OCI-LY7 (cell line): ENCODE data around the gene GALNTL6. TPM values are rescaled to one million over a fixed set of nuclear protein-coding genes. Genes with fewer than 3 reads are reported as not detected.

Experiments used
- BruUV-seq: library from RNA; stranded (reverse); fragments of 400-500 nt; replicated peaks from 2 replicates; lab custom pipeline; 2021; lab: Mats Ljungman, UMichigan
- CTCF ChIA-PET: fragments of 300-600 bp; sonication (Branson Sonifier 250); formaldehyde crosslinking; loops from one replicate; lab custom pipeline; 2022; ENCODE audit warnings: antibody characterized with exemption; ENCODE audit not compliant: unreplicated experiment; lab: Charles Lee
- POLR2A ChIA-PET: fragments of 300-600 bp; sonication (Branson Sonifier 250); formaldehyde crosslinking; loops from one replicate; lab custom pipeline; 2022; ENCODE audit warnings: antibody characterized with exemption; lab: Charles Lee
- DNase-seq: peaks from one replicate; pipeline ENCODE4 v3.0.0-alpha.2; 2015; ENCODE audit warnings: low spot score
- H2AFZ ChIP-seq: fragments of 200-600 bp; sonication (generic), shearing (Covaris generic); 2 replicates; pipeline ENCODE4 v1.6.1; 2014; ENCODE audit warnings: mild to moderate bottlenecking, antibody characterized with exemption, low read length, moderate library complexity
- H3K27ac ChIP-seq: fragments of 200-600 bp; sonication (generic); 2 replicates; pipeline ENCODE4 v1.5.1; 2014; ENCODE audit warnings: mixed run types, low read depth, mild to moderate bottlenecking, moderate library complexity, low read length, inconsistent platforms; ENCODE audit not compliant: poor library complexity, severe bottlenecking
- H3K36me3 ChIP-seq: fragments of 200-600 bp; sonication (generic); 2 replicates; pipeline ENCODE4 v1.6.1; 2014; ENCODE audit warnings: mild to moderate bottlenecking, antibody characterized with exemption, low read length, moderate library complexity, mixed read lengths; ENCODE audit not compliant: insufficient read depth
- H3K4me1 ChIP-seq: fragments of 200-600 bp; sonication (generic); 2 replicates; pipeline ENCODE4 v1.5.1; 2014; ENCODE audit warnings: mild to moderate bottlenecking, low read length; ENCODE audit not compliant: insufficient read depth, poor library complexity, severe bottlenecking
- H3K4me2 ChIP-seq: fragments of 200-600 bp; sonication (generic); 2 replicates; pipeline ENCODE4 v1.6.1; 2014; ENCODE audit warnings: mild to moderate bottlenecking, low read length
- H3K4me3 ChIP-seq: fragments of 200-600 bp; sonication (generic); 2 replicates; pipeline ENCODE4 v1.5.1; 2014; ENCODE audit warnings: mild to moderate bottlenecking, low read depth, low read length; ENCODE audit not compliant: poor library complexity, severe bottlenecking
- H3K79me2 ChIP-seq: fragments of 200-600 bp; sonication (generic); 2 replicates; pipeline ENCODE4 v1.6.1; 2016; ENCODE audit warnings: low read depth, mild to moderate bottlenecking, low read length, moderate library complexity, mixed read lengths; ENCODE audit not compliant: insufficient read depth
- H3K9me2 ChIP-seq: fragments of 200-600 bp; sonication (generic); 2 replicates; pipeline ENCODE4 v1.6.1; 2016; ENCODE audit warnings: mild to moderate bottlenecking, low read length, mixed read lengths; ENCODE audit not compliant: insufficient read depth
- H3K9me3 ChIP-seq: fragments of 200-600 bp; sonication (generic); 2 replicates; pipeline ENCODE4 v1.6.1; 2014; ENCODE audit warnings: mild to moderate bottlenecking, mixed run types, low read length, mixed read lengths
- H4K20me1 ChIP-seq: fragments of 200-600 bp; sonication (generic); 2 replicates; pipeline ENCODE4 v1.6.1; 2014; ENCODE audit warnings: mild to moderate bottlenecking, antibody characterized with exemption, low read length, moderate library complexity, mixed read lengths; ENCODE audit not compliant: insufficient read depth
- CTCF ChIP-seq: fragments of 200-600 bp; sonication (generic); conservative IDR thresholded peaks from 2 replicates; pipeline ENCODE4 v1.5.1; 2014; ENCODE audit warnings: mild to moderate bottlenecking, antibody characterized with exemption, low read length, moderate library complexity, mixed read lengths
- EZH2phosphoT487 ChIP-seq: fragments of 200-600 bp; sonication (generic); IDR thresholded peaks from 2 replicates; pipeline ENCODE4 v1.6.1; 2018; ENCODE audit warnings: low read depth, borderline replicate concordance, mild to moderate bottlenecking, mixed run types, antibody characterized with exemption, low read length, moderate library complexity, mixed read lengths
- intact Hi-C: fragments of 100-400 bp; cut with micrococcal nuclease; formaldehyde crosslinking; loops from one replicate; pipeline ENCODE4 v1.10.0; 2022; ENCODE audit not compliant: unreplicated experiment
- total RNA-seq, 2 experiments: library from RNA; depleted of rRNA in 1 of 2; stranded (reverse); fragments of >200 nt in 1 of 2; shearing (Covaris generic) in 1 of 2; gene quantifications; 2 replicates each; pipeline ENCODE4 v1.2.3, GENCODE V29; 2014 to 2022

The GALNTL6 gene
- total RNA-seq, 2 experiments from 2014 or later, result not detected

- ChIA-PET POLR2A (no interaction called here), CTCF (no interaction called here)
- no peak overlapping the region for H3K4me3 ChIP-seq
- no peak overlapping the region for H3K27ac ChIP-seq
- no peaks in the 10 kb centered on the region for H3K36me3 ChIP-seq
- no peak overlapping the region for H2AFZ ChIP-seq
- H4K20me1 ChIP-seq, result no peaks in the 10 kb centered on the region
- H3K4me1 ChIP-seq, result no peaks in the 10 kb centered on the region
- no peak for DNase-seq
- intact Hi-C loops, result no loop called here
- H3K4me2 ChIP-seq, result no peak overlapping the region
- no peaks in the 10 kb centered on the region for H3K79me2 ChIP-seq
- no peaks in the 10 kb centered on the region for H3K9me3 ChIP-seq
- no peaks in the 10 kb centered on the region for H3K9me2 ChIP-seq
- TF ChIP-seq CTCF (no peak), EZH2phosphoT487 (no peak)
- BruUV-seq, result no TSS peak
These were observed 115.1 kb downstream of the GALNTL6 start for GRCh38 chr4:171928336-171928735.

- CTCF ChIA-PET, result no interaction called here
- no peaks in the 10 kb centered on the region for H3K9me3 ChIP-seq
- TF ChIP-seq EZH2phosphoT487 (no peak), CTCF (no peak)
- H3K79me2 ChIP-seq, result no peaks in the 10 kb centered on the region
- H4K20me1 ChIP-seq, result no peaks in the 10 kb centered on the region
- no TSS peak for BruUV-seq
- DNase-seq, result no peak
- intact Hi-C loops, result no loop called here
- no peak overlapping the region for H3K4me2 ChIP-seq
- POLR2A ChIA-PET, result no interaction called here
- no peak overlapping the region for H2AFZ ChIP-seq
- no peaks in the 10 kb centered on the region for H3K9me2 ChIP-seq
- H3K4me3 ChIP-seq, result no peak overlapping the region
- no peaks in the 10 kb centered on the region for H3K36me3 ChIP-seq
- H3K27ac ChIP-seq, result no peak overlapping the region
- H3K4me1 ChIP-seq, result no peaks in the 10 kb centered on the region
These were observed 116.3 kb downstream of the GALNTL6 start for GRCh38 chr4:171929477-171929876.

GRCh38 chr4:171929907-171930306 is 116.7 kb downstream of the GALNTL6 start:
- Histone ChIP-seq H3K9me2 (no peaks in the 10 kb centered on the region), H3K4me1 (no peaks in the 10 kb centered on the region), H3K36me3 (no peaks in the 10 kb centered on the region), H3K79me2 (no peaks in the 10 kb centered on the region), H3K9me3 (no peaks in the 10 kb centered on the region), H3K27ac (no peak overlapping the region), H2AFZ (no peak overlapping the region), H3K4me3 (no peak overlapping the region), H3K4me2 (no peak overlapping the region), H4K20me1 (no peaks in the 10 kb centered on the region)
- BruUV-seq, result no TSS peak
- DNase-seq, result no peak
- TF ChIP-seq CTCF (no peak), EZH2phosphoT487 (no peak)
- intact Hi-C loops, result no loop called here
- POLR2A ChIA-PET, result no interaction called here
- CTCF ChIA-PET, result no interaction called here
